HepG2 (cell line): ENCODE measurements around the gene MARK2. TPM values are rescaled to one million over a fixed set of nuclear protein-coding genes. Genes with fewer than 3 reads are reported as not detected.

Experiments used
- ATAC-seq: fragments of 200-7000 bp; cut with Tn5 transposase; 3 replicates; pipeline ENCODE4 v1.9.1; 2020; ENCODE audit warnings: mild to moderate bottlenecking, moderate library complexity
- BruUV-seq: library from RNA; stranded (reverse); fragments of 400-500 nt; replicated peaks from 2 replicates; lab custom pipeline; 2021; lab: Mats Ljungman, UMichigan
- CTCF ChIA-PET: fragments of 300-600 bp; formaldehyde crosslinking; extraction: SDS; loops from one replicate; lab custom pipeline; 2021; ENCODE audit warnings: low total read pairs, inconsistent platforms, low intra/inter-chr PET ratio; lab: Yijun Ruan, JAX
- POLR2A ChIA-PET: fragments of 350-600 bp; sonication (Branson Sonifier 250); formaldehyde crosslinking; loops from one replicate; lab custom pipeline; 2020; ENCODE audit warnings: antibody characterized with exemption, inconsistent platforms; lab: Yijun Ruan, JAX
- DNase-seq: peaks from one replicate; pipeline ENCODE4 v3.0.0-alpha.2; 2015; ENCODE audit warnings: low spot score
- FAIRE-seq: peaks from 3 replicates; lab custom pipeline; 2011; peaks lifted over from hg19 to GRCh38; lab: Jason Lieb, UNC
- H2AFZ ChIP-seq: one replicate; pipeline ENCODE4 v1.6.1; 2011; ENCODE audit warnings: low read length, inconsistent platforms
- H3K27ac ChIP-seq: fragments of 300-600 bp; 3 replicates; pipeline ENCODE4 v1.8.0; 2011; ENCODE audit warnings: mixed run types, mild to moderate bottlenecking, mixed read lengths, low read length, inconsistent platforms; ENCODE audit not compliant: insufficient read depth; ENCODE audit errors: extremely low read length
- H3K27me3 ChIP-seq, 2 experiments: fragments of 200-600 bp in 1 of 2; 2 replicates in 1 of 2; 3 replicates in 1 of 2; pipeline versions ENCODE4 v1.6.0 to v1.8.0; 2011; ENCODE audit warnings: low read length in 2 of 2, mild to moderate bottlenecking in 2 of 2, moderate library complexity in 2 of 2, inconsistent platforms in 1 of 2; ENCODE audit not compliant: insufficient read depth in 2 of 2, control insufficient read depth in 1 of 2
- H3K36me3 ChIP-seq, 2 experiments: fragments of 200-600 bp in 1 of 2; replicated peaks in 1 of 2; 2 replicates in 1 of 2; 3 replicates in 1 of 2; pipeline versions ENCODE4 v1.5.1 to v1.8.0; 2011; ENCODE audit warnings: low read length in 2 of 2, inconsistent platforms in 1 of 2; ENCODE audit not compliant: insufficient read depth in 2 of 2, control insufficient read depth in 1 of 2
- H3K4me1 ChIP-seq: 2 replicates; pipeline ENCODE4 v1.5.1; 2012; ENCODE audit warnings: low read length, inconsistent platforms; ENCODE audit not compliant: insufficient read depth
- H3K4me2 ChIP-seq: 2 replicates; pipeline ENCODE4 v1.6.0; 2011; ENCODE audit warnings: low read depth, low read length, inconsistent platforms
- H3K4me3 ChIP-seq, 3 experiments: fragments of 200-600 bp in 1 of 3; sonication (generic), shearing (Covaris generic) in 1 of 3; replicated peaks in 1 of 3; 2 replicates each; pipeline ENCODE4 v1.5.1; 2011 to 2016; ENCODE audit warnings: low read length in 3 of 3, inconsistent platforms in 2 of 3, low read depth in 2 of 3, mild to moderate bottlenecking in 2 of 3, control low read depth in 1 of 3, mixed read lengths in 1 of 3; ENCODE audit not compliant: insufficient read depth in 1 of 3
- H3K79me2 ChIP-seq: one replicate; pipeline ENCODE4 v1.6.1; 2011; ENCODE audit warnings: low read length, inconsistent platforms; ENCODE audit not compliant: insufficient read depth
- H3K9ac ChIP-seq: 2 replicates; pipeline ENCODE4 v1.6.0; 2011; ENCODE audit warnings: mild to moderate bottlenecking, low read depth, low read length, inconsistent platforms; ENCODE audit not compliant: insufficient read depth
- H3K9me3 ChIP-seq: 2 replicates; pipeline ENCODE4 v1.5.1; 2012; ENCODE audit warnings: mild to moderate bottlenecking, low read length
- H4K20me1 ChIP-seq: 2 replicates; pipeline ENCODE4 v1.6.0; 2011; ENCODE audit warnings: inconsistent platforms, mild to moderate bottlenecking, low read length, moderate library complexity; ENCODE audit not compliant: insufficient read depth
- ATM ChIP-seq: fragments of 450-650 bp; IDR thresholded peaks from 2 replicates; pipeline ENCODE4 v1.7.1; 2017; ENCODE audit warnings: mild to moderate bottlenecking, borderline replicate concordance
- CENPX ChIP-seq: sonication (generic); formaldehyde crosslinking; IDR thresholded peaks from 2 replicates; pipeline ENCODE4 v1.9.0; 2021; ENCODE audit warnings: mild to moderate bottlenecking, missing genetic modification reagents, moderate library complexity
- HDAC2 ChIP-seq: sonication (generic); formaldehyde crosslinking; IDR thresholded peaks from 2 replicates; pipeline ENCODE4 v1.4.0; 2020; ENCODE audit warnings: missing genetic modification reagents
- NR2F1 ChIP-seq, 2 experiments: fragments of 450-650 bp in 1 of 2; formaldehyde crosslinking in 1 of 2; IDR thresholded peaks; 2 replicates each; pipeline versions ENCODE4 v1.5.0 to v1.6.1; 2016 to 2020; ENCODE audit warnings: mild to moderate bottlenecking in 1 of 2, missing compliant biosample characterization in 1 of 2, missing genetic modification reagents in 1 of 2, moderate library complexity in 1 of 2
- PREB ChIP-seq: sonication (generic); formaldehyde crosslinking; IDR thresholded peaks from 2 replicates; pipeline ENCODE4 v1.4.0; 2020; ENCODE audit warnings: missing genetic modification reagents
- WGBS: methylation state at CpG from one replicate; pipeline ENCODE4 v1.1.6; 2017; ENCODE audit warnings: low lambda C conversion rate; 5-methylcytosine and 5-hydroxymethylcytosine counted together
- in situ Hi-C: cut with HindIII; loops from 2 replicates; pipeline ENCODE4 v1.10.0; 2017; ENCODE audit warnings: low pct_unique_long_range_greater_than_20kb; ENCODE audit not compliant: extremely low pct_ligation_motif_present
- intact Hi-C: fragments of 100-400 bp; cut with micrococcal nuclease; formaldehyde crosslinking; loops from one replicate; pipeline ENCODE4 v1.10.0; 2022; ENCODE audit not compliant: unreplicated experiment
- polyA plus RNA-seq, 8 experiments: library from polyadenylated mRNA; depleted of rRNA in 3 of 8; stranded (reverse) in 7 of 8; unstranded in 1 of 8; fragments of >200 nt; fragmentation: Illumina TruSeq in 4 of 8; extraction: Trizol in 4 of 8; gene quantifications; 2 replicates each; pipeline versions ENCODE4 v1.2.1 to v1.2.3, GENCODE V29; 2011 to 2016; ENCODE audit warnings: low read depth in 4 of 8, missing spikeins in 1 of 8, mixed read lengths in 1 of 8; ENCODE audit not compliant: insufficient read depth in 1 of 8
- total RNA-seq, 5 experiments: library from RNA; depleted of rRNA; stranded (reverse); fragments of >200 nt; fragmentation: Illumina TruSeq; extraction: Trizol; gene quantifications; 2 replicates each; pipeline ENCODE4 v1.2.3, GENCODE V29; 2016; ENCODE audit warnings: low read depth in 1 of 5
- TF ChIP-seq, protein P1 (sequence below), 2 experiments: fragments of 450-650 bp in 1 of 2; sonication (generic) in 1 of 2; formaldehyde crosslinking; IDR thresholded peaks; 2 replicates each; pipeline versions ENCODE4 v1.5.0 to v1.8.0; 2020 to 2022; ENCODE audit warnings: mild to moderate bottlenecking in 1 of 2, missing genetic modification reagents in 1 of 2
- TF ChIP-seq, protein P2 (sequence below): sonication (generic); formaldehyde crosslinking; IDR thresholded peaks from 2 replicates; pipeline ENCODE4 v1.4.0; 2020; ENCODE audit warnings: missing genetic modification reagents
- TF ChIP-seq, protein P3 (sequence below): sonication (generic); formaldehyde crosslinking; IDR thresholded peaks from 2 replicates; pipeline ENCODE4 v1.5.0; 2020; ENCODE audit warnings: missing genetic modification reagents

MARK2 gene
- total and polyA plus RNA-seq, 2 of the 13 experiments (the other 11 are each of a cell fraction or from before 2014, with no cell fraction given) = 13.5 to 13.9 TPM

- TF ChIP-seq, protein P1, sequence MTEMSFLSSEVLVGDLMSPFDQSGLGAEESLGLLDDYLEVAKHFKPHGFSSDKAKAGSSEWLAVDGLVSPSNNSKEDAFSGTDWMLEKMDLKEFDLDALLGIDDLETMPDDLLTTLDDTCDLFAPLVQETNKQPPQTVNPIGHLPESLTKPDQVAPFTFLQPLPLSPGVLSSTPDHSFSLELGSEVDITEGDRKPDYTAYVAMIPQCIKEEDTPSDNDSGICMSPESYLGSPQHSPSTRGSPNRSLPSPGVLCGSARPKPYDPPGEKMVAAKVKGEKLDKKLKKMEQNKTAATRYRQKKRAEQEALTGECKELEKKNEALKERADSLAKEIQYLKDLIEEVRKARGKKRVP (CRISPR knock-in tag; IDR thresholded peaks at IDR 0.05) = no peak
- TF ChIP-seq NR2F1 (CRISPR knock-in tag; IDR thresholded peaks at IDR 0.05) (no peak), HDAC2 (CRISPR knock-in tag) (no peak), PREB (CRISPR knock-in tag) (no peak), CENPX (no peak), ATM (no peak)
- TF ChIP-seq, protein P2, sequence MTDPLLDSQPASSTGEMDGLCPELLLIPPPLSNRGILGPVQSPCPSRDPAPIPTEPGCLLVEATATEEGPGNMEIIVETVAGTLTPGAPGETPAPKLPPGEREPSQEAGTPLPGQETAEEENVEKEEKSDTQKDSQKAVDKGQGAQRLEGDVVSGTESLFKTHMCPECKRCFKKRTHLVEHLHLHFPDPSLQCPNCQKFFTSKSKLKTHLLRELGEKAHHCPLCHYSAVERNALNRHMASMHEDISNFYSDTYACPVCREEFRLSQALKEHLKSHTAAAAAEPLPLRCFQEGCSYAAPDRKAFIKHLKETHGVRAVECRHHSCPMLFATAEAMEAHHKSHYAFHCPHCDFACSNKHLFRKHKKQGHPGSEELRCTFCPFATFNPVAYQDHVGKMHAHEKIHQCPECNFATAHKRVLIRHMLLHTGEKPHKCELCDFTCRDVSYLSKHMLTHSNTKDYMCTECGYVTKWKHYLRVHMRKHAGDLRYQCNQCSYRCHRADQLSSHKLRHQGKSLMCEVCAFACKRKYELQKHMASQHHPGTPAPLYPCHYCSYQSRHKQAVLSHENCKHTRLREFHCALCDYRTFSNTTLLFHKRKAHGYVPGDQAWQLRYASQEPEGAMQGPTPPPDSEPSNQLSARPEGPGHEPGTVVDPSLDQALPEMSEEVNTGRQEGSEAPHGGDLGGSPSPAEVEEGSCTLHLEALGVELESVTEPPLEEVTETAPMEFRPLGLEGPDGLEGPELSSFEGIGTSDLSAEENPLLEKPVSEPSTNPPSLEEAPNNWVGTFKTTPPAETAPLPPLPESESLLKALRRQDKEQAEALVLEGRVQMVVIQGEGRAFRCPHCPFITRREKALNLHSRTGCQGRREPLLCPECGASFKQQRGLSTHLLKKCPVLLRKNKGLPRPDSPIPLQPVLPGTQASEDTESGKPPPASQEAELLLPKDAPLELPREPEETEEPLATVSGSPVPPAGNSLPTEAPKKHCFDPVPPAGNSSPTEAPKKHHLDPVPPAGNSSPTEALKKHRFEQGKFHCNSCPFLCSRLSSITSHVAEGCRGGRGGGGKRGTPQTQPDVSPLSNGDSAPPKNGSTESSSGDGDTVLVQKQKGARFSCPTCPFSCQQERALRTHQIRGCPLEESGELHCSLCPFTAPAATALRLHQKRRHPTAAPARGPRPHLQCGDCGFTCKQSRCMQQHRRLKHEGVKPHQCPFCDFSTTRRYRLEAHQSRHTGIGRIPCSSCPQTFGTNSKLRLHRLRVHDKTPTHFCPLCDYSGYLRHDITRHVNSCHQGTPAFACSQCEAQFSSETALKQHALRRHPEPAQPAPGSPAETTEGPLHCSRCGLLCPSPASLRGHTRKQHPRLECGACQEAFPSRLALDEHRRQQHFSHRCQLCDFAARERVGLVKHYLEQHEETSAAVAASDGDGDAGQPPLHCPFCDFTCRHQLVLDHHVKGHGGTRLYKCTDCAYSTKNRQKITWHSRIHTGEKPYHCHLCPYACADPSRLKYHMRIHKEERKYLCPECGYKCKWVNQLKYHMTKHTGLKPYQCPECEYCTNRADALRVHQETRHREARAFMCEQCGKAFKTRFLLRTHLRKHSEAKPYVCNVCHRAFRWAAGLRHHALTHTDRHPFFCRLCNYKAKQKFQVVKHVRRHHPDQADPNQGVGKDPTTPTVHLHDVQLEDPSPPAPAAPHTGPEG = no peak
- TF ChIP-seq, protein P3, sequence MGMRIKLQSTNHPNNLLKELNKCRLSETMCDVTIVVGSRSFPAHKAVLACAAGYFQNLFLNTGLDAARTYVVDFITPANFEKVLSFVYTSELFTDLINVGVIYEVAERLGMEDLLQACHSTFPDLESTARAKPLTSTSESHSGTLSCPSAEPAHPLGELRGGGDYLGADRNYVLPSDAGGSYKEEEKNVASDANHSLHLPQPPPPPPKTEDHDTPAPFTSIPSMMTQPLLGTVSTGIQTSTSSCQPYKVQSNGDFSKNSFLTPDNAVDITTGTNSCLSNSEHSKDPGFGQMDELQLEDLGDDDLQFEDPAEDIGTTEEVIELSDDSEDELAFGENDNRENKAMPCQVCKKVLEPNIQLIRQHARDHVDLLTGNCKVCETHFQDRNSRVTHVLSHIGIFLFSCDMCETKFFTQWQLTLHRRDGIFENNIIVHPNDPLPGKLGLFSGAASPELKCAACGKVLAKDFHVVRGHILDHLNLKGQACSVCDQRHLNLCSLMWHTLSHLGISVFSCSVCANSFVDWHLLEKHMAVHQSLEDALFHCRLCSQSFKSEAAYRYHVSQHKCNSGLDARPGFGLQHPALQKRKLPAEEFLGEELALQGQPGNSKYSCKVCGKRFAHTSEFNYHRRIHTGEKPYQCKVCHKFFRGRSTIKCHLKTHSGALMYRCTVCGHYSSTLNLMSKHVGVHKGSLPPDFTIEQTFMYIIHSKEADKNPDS = no peak
- H3K9me3 ChIP-seq = no peaks in the 10 kb centered on the region
- no peak for FAIRE-seq
- H3K27ac ChIP-seq = no peak overlapping the region
- H3K4me1 ChIP-seq = peaks cover 1% of the 10 kb centered on the region; the same call in 1 of the 2 replicates
- no peaks in the 10 kb centered on the region for H4K20me1 ChIP-seq
- no peak for ATAC-seq
- in situ Hi-C loops = loop anchor here (10.0 kb wide), 1 partner anchor 146 kb away; the partner anchor contains the start of gene ZFTA
- H3K36me3 ChIP-seq = peaks cover 6 to 17% of the 10 kb centered on the region in 2 experiments; a peak in 3 of 5 replicates
- H3K4me3 ChIP-seq = no peak overlapping the region
- no TSS peak for BruUV-seq
- no peak overlapping the region for H3K9ac ChIP-seq
- ChIA-PET CTCF (no interaction called here), POLR2A (interaction anchor here (1.4 kb wide), 1 partner anchor 77 kb away, joined by 3 read pairs; no protein-coding TSS in a partner anchor)
- no peak overlapping the region for H3K4me2 ChIP-seq
- H3K79me2 ChIP-seq = no peaks in the 10 kb centered on the region
- no peak for DNase-seq
- whole genome bisulfite sequencing = 92% methylated on average over 9 of the region's 9 CpGs
- no peaks in the 10 kb centered on the region; a peak in 1 of 5 replicates for H3K27me3 ChIP-seq
- intact Hi-C loops = no loop called here
- H2AFZ ChIP-seq = no peak overlapping the region
Measured at GRCh38 chr11:63910675-63911074, 71.8 kb downstream of the MARK2 start.
